Measurements from ENCODE around the gene TTC28. TPM values are rescaled to one million over a fixed set of nuclear protein-coding genes. Genes with fewer than 3 reads are reported as not detected.

The TTC28 gene
- total RNA-seq, 2 donors from 2014 or later = 0.40 to 1.9 TPM

- Mint-ChIP-seq H3K4me1 (no peaks in the 10 kb centered on the region), H3K27me3 (peaks cover 44% of the 10 kb centered on the region), H3K4me3 (no peak overlapping the region), H3K27ac (no peak overlapping the region), H3K36me3 (ENCODE audit: low read depth) (no peaks in the 10 kb centered on the region)
- DNase-seq (no peak), ATAC-seq (no peak)
- H3K9me3 ChIP-seq (ENCODE audit: control insufficient read depth, low read length, poor library complexity, severe bottlenecking) = no peaks in the 10 kb centered on the region
Observed at GRCh38 chr22:28112548-28113043, 567.0 kb downstream of the TTC28 start.

DNA sequence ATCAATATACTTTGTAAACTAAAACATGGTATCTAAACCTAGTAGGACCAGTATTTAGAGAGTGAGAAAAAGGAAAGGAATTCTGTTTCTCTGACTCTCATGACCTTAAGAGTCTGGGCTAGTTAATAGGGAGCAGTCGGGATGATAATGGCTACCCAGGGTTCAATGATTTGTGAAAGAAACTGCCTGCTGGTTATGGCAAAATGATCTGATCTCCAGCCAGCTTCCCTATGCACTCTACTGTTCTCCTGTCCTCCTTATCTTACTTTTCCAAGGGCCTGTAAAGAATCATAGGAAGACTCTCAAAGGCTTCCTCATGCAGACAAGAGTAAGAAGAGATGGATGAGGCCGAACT lies 567.5 kb downstream of the TTC28 start:
- no peak overlapping the region for H3K4me3 Mint-ChIP-seq
- H3K27me3 Mint-ChIP-seq = peaks cover 43% of the 10 kb centered on the region
- H3K4me1 Mint-ChIP-seq = no peaks in the 10 kb centered on the region
- H3K36me3 Mint-ChIP-seq (ENCODE audit: low read depth) = no peaks in the 10 kb centered on the region
- ATAC-seq = no peak
- H3K9me3 ChIP-seq (ENCODE audit: control insufficient read depth, low read length, poor library complexity, severe bottlenecking) = no peaks in the 10 kb centered on the region
- no peak for DNase-seq
- H3K27ac Mint-ChIP-seq = no peak overlapping the region

DNA sequence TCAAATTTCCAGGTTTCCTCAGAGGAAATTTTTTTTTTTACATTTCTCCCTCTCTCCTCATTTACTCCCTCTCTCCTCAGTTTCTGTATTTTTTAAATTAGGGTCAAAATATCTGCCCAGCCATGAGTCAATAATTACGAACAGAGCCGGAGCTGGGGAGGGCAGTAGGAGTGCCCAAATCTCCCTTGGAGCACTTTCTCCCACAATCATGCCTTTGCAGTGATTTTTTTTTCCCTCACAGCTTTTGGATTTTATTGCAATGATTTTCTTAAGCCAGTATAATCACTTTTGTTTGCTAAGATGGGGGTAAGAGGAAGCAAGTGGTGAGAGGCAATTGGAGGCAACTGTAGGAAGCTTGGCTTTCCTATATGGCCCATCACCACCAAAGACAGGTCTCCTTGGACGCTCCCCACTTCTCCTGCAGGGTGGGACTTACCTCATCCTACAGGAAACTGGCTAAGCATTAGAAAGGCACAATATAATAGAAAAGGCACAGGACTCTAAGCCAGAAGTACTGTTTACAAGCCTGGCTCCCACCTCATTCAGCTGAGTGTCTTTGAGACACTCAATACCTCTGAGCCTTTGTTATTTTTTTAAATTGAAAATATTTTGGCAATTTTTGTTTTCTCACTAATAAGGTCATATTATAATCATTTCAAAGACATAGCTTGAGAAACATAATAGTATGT lies 568.0 kb downstream of the TTC28 start:
- H3K4me1 Mint-ChIP-seq = no peaks in the 10 kb centered on the region
- no peaks in the 10 kb centered on the region for H3K9me3 ChIP-seq (ENCODE audit: control insufficient read depth, low read length, poor library complexity, severe bottlenecking)
- no peaks in the 10 kb centered on the region for H3K36me3 Mint-ChIP-seq (ENCODE audit: low read depth)
- H3K27me3 Mint-ChIP-seq = peaks cover 38% of the 10 kb centered on the region
- no peak overlapping the region for H3K4me3 Mint-ChIP-seq
- no peak overlapping the region for H3K27ac Mint-ChIP-seq
- ATAC-seq (no peak), DNase-seq (no peak)

DNA sequence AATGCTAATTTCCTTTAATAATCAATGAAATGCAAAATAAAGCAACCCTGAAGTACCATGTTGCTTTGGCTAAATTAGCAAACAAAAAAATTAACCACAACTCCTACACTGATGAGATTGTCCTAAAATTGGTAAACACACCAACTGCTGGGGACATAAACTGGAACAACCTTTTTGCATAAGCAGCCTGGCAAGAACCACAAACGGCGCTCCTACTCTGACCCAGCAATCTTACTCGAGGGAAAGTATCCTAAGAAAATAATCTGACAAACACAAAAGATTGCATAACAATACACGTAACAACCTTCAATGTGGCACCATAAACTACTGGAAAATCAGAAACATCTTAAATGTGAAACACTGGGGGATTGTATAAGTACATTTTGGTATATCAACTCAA lies 570.8 kb downstream of the TTC28 start:
- H3K4me3 Mint-ChIP-seq = no peak overlapping the region
- H3K36me3 Mint-ChIP-seq (ENCODE audit: low read depth) = no peaks in the 10 kb centered on the region
- no peak for DNase-seq
- no peak for ATAC-seq
- peaks cover 14% of the 10 kb centered on the region for H3K27me3 Mint-ChIP-seq
- no peaks in the 10 kb centered on the region for H3K9me3 ChIP-seq (ENCODE audit: control insufficient read depth, low read length, poor library complexity, severe bottlenecking)
- no peak overlapping the region for H3K27ac Mint-ChIP-seq
- H3K4me1 Mint-ChIP-seq = no peaks in the 10 kb centered on the region

- ATAC-seq (no peak), DNase-seq (no peak)
- Mint-ChIP-seq H3K36me3 (ENCODE audit: low read depth) (no peaks in the 10 kb centered on the region), H3K27ac (no peak overlapping the region), H3K4me1 (no peaks in the 10 kb centered on the region), H3K27me3 (peaks cover 5% of the 10 kb centered on the region), H3K4me3 (no peak overlapping the region)
- H3K9me3 ChIP-seq (ENCODE audit: control insufficient read depth, low read length, poor library complexity, severe bottlenecking) = no peaks in the 10 kb centered on the region
Observed at GRCh38 chr22:28106617-28107016, 573.0 kb downstream of the TTC28 start.

DNA sequence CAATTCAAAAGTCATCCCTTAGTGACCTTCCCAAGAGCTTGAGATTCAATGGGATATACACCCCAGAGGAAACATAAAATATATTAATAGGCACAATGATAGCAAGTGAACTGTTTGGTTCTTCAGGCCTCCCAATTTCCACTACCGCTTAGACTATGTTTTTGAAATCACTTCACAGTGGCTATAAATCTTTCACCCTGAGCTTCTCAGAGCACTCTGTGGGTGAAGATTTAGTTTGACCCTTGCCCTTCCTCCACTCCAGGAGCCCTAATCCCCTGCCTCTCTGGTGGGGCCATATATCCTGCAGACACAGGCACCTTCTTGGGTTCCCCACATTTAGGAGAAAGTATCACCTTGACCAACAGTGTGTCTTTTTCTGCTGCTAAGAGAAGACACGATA lies 573.7 kb downstream of the TTC28 start:
- H3K9me3 ChIP-seq (ENCODE audit: control insufficient read depth, low read length, poor library complexity, severe bottlenecking) = no peaks in the 10 kb centered on the region
- no peak for ATAC-seq
- Mint-ChIP-seq H3K27ac (no peak overlapping the region), H3K4me3 (no peak overlapping the region), H3K27me3 (peaks cover 5% of the 10 kb centered on the region), H3K4me1 (no peaks in the 10 kb centered on the region), H3K36me3 (ENCODE audit: low read depth) (no peaks in the 10 kb centered on the region)
- no peak for DNase-seq

DNA sequence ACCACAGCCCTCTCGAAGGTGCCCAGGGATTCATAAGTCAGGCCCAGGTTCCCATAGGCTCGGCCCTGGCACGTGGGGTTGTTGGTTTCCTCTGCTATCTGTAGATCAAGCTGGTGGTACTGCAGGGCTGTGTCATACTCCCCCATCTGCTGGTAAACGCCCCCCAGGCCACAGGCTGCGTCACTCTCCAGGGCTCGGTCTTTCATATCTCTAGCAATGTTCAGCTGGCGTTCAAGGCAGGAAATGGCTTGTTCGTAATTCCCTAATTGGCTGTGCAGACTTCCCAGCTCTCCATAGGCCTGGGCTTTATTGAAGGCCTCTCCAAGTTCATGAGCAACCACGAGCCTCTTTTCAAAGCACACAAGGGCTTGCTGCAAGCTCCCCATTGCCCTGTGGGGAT lies 574.2 kb downstream of the TTC28 start:
- peaks cover 5% of the 10 kb centered on the region for H3K27me3 Mint-ChIP-seq
- H3K4me3 Mint-ChIP-seq = no peak overlapping the region
- no peaks in the 10 kb centered on the region for H3K36me3 Mint-ChIP-seq (ENCODE audit: low read depth)
- H3K4me1 Mint-ChIP-seq = no peaks in the 10 kb centered on the region
- no peak for DNase-seq
- H3K27ac Mint-ChIP-seq = no peak overlapping the region
- ATAC-seq = no peak
- no peaks in the 10 kb centered on the region for H3K9me3 ChIP-seq (ENCODE audit: control insufficient read depth, low read length, poor library complexity, severe bottlenecking)

GRCh38 chr22:28103596-28103995 lies 576.0 kb downstream of the TTC28 start:
- no peaks in the 10 kb centered on the region for H3K9me3 ChIP-seq (ENCODE audit: control insufficient read depth, low read length, poor library complexity, severe bottlenecking)
- Mint-ChIP-seq H3K4me3 (no peak overlapping the region), H3K36me3 (ENCODE audit: low read depth) (no peaks in the 10 kb centered on the region), H3K27me3 (peaks cover 5% of the 10 kb centered on the region), H3K4me1 (no peaks in the 10 kb centered on the region), H3K27ac (no peak overlapping the region)
- ATAC-seq = no peak
- no peak for DNase-seq

GRCh38 chr22:28102151-28102812 lies 577.4 kb downstream of the TTC28 start:
- DNase-seq (no peak), ATAC-seq (no peak)
- Mint-ChIP-seq H3K4me3 (no peak overlapping the region), H3K27me3 (peaks cover 1% of the 10 kb centered on the region), H3K4me1 (no peaks in the 10 kb centered on the region), H3K36me3 (ENCODE audit: low read depth) (no peaks in the 10 kb centered on the region), H3K27ac (no peak overlapping the region)
- H3K9me3 ChIP-seq (ENCODE audit: control insufficient read depth, low read length, poor library complexity, severe bottlenecking) = no peaks in the 10 kb centered on the region

DNA sequence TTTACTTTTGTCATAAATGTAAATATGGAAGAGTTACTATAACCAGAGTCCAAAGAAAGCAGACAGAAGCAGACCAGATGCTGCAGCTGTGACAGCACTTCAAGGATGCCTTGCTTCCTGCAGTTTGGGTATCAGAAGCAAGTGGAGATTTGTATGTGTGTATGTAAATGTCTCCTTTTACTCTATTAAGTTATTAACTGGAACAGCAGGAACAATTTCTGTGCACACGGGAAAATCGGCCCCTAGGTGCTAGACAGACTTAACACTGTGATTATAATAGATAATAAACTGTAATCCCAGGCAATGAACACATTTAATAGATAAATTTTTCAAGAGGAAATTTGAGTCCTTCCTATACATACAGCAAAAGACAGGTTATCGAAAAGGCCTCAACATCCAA lies 582.0 kb downstream of the TTC28 start:
- peaks cover 11% of the 10 kb centered on the region for H3K27me3 Mint-ChIP-seq
- no peaks in the 10 kb centered on the region for H3K36me3 Mint-ChIP-seq (ENCODE audit: low read depth)
- ATAC-seq = no peak
- no peak overlapping the region for H3K4me3 Mint-ChIP-seq
- no peaks in the 10 kb centered on the region for H3K9me3 ChIP-seq (ENCODE audit: control insufficient read depth, low read length, poor library complexity, severe bottlenecking)
- no peak overlapping the region for H3K27ac Mint-ChIP-seq
- DNase-seq = no peak
- H3K4me1 Mint-ChIP-seq = no peaks in the 10 kb centered on the region

DNA sequence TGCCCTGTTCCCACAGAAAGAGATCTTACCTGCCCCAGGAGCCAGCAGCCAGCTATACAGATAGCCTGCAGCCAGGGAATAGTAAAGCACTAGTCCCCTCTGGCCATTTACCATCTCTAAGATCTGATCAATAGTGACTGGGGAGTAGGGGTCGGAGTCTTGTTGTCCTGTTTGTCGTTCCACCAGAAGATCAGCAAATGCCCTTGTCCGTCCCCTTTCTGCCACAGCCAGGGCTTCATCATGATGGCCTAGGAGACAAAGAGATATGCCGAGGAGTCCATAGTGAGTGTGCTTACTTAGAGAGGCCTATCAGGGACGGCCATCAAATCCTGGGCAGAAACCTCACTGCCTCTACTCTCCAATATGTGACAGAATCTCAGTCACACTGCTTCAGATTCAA lies 583.5 kb downstream of the TTC28 start:
- no peaks in the 10 kb centered on the region for H3K36me3 Mint-ChIP-seq (ENCODE audit: low read depth)
- H3K9me3 ChIP-seq (ENCODE audit: control insufficient read depth, low read length, poor library complexity, severe bottlenecking) = no peaks in the 10 kb centered on the region
- H3K4me3 Mint-ChIP-seq = no peak overlapping the region
- ATAC-seq (no peak), DNase-seq (no peak)
- no peaks in the 10 kb centered on the region for H3K4me1 Mint-ChIP-seq
- H3K27ac Mint-ChIP-seq = no peak overlapping the region
- peaks cover 13% of the 10 kb centered on the region for H3K27me3 Mint-ChIP-seq

- H3K9me3 ChIP-seq (ENCODE audit: control insufficient read depth, low read length, poor library complexity, severe bottlenecking) = no peaks in the 10 kb centered on the region
- H3K4me1 Mint-ChIP-seq = no peaks in the 10 kb centered on the region
- H3K4me3 Mint-ChIP-seq = no peak overlapping the region
- peaks cover 15% of the 10 kb centered on the region for H3K27me3 Mint-ChIP-seq
- no peak overlapping the region for H3K27ac Mint-ChIP-seq
- DNase-seq (no peak), ATAC-seq (no peak)
- no peaks in the 10 kb centered on the region for H3K36me3 Mint-ChIP-seq (ENCODE audit: low read depth)
Observed at GRCh38 chr22:28095316-28096095, 584.1 kb downstream of the TTC28 start.

DNA sequence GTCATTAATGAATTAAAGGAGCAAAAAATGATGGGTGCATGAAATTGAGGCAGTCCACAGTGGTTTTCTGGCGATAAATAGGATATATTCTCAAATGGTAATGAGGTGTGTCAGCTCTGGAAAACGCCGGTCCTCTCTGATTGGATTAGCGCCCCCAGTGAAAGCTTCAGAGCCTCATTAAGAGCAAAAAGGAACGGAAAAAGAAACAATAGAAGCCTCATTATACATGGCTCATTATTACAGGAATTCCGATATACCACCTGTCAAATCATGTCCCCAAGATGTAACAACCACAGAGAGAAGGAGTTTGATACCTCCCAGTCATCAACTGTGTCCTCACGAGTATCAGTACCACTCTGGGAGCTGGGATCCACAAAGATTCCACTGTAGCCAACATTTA lies 584.9 kb downstream of the TTC28 start:
- Mint-ChIP-seq H3K27me3 (peaks cover 15% of the 10 kb centered on the region), H3K27ac (no peak overlapping the region), H3K4me1 (no peaks in the 10 kb centered on the region), H3K36me3 (ENCODE audit: low read depth) (no peaks in the 10 kb centered on the region), H3K4me3 (no peak overlapping the region)
- DNase-seq (no peak), ATAC-seq (no peak)
- H3K9me3 ChIP-seq (ENCODE audit: control insufficient read depth, low read length, poor library complexity, severe bottlenecking) = no peaks in the 10 kb centered on the region
